Measurements from ENCODE around the gene TGOLN2.
"Not testable (repeated sequence)": the region's sequence is repeated elsewhere in the genome, so short reads cannot be mapped to it uniquely, and the experiment has no call there.

TGOLN2 gene

DNA sequence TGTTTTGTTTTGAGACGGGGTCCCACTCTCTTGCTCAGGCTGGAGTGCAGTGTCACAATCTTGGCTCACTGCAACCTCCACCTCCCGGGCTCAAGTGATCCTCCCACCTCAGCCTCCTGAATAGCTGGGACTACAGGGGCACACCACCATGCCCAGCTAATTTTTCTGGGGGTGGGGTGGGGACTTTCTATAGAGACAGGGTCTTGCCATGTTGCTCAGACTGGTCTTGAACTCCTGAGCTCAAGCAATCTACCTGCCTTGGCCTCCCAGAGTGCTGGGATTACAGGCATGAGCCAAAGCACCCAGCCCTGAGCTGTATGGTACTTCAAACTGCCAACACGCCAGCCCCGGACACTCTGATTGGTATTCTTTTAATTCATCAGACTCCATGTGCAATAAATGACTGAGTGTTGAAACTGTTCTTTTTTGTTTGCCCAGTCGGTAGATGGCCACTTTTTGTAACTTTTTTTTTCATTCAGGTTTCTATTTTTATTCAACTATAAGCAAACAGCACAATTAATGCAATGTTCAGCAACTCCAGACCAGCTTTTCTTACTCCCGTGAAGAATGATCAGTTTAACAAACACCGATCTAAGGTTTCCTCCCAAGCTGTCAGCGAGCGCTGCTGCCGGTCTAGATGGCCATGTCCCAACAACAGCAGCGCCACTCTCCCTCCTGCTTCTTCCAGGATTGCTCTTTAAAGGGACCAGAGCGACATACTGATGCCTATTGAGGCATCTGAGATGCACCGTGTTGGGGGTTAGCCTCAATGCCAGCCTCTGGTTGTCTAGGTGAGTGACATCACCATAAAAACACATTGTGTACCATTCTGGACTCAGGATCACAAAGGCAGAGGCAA lies 12.5 kb upstream of the TGOLN2 start:
- no peak for DNase-seq (ENCODE audit: low read depth in 2 of 2)

DNA sequence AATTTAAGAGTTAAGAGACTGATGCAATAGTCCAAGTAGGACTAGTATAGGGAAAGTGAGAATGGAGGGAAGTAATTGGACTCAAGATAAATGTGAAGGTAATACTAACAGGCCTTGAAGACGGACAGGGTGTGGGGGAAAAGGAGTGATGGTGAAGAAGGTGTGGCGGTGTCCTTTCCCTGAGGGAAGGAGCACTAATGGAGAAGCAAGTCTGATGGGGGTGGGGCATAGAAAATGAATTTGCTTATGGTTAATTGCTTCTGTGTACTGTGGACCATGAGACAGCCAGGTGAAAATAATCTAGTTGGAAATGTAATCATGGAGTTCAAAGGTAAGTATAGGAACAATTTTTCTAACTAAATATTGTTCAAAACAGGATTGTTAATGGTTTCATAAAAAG lies 7.1 kb upstream of the TGOLN2 start:
- no peak for DNase-seq (ENCODE audit: low read depth in 2 of 2)

DNA sequence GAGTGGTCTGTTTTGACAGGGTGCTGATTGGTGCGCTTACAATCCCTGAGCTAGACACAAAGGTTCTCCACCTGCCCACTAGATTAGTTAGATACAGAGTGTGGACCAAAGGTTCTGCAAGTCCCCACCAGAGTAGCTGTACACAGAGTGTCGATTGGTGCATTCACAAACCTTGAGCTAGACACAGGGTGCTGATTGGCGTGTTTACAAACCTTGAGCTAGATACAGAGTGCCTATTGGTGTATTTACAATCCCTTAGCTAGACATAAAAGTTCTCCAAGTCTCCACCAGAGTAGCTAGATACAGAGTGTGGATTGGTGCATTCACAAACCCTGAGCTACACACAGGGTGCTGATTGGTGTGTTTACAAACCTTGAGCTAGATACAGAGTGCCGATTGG lies 6.1 kb upstream of the TGOLN2 start:
- DNase-seq (ENCODE audit: low read depth in 2 of 2), result not testable (repeated sequence)

DNA sequence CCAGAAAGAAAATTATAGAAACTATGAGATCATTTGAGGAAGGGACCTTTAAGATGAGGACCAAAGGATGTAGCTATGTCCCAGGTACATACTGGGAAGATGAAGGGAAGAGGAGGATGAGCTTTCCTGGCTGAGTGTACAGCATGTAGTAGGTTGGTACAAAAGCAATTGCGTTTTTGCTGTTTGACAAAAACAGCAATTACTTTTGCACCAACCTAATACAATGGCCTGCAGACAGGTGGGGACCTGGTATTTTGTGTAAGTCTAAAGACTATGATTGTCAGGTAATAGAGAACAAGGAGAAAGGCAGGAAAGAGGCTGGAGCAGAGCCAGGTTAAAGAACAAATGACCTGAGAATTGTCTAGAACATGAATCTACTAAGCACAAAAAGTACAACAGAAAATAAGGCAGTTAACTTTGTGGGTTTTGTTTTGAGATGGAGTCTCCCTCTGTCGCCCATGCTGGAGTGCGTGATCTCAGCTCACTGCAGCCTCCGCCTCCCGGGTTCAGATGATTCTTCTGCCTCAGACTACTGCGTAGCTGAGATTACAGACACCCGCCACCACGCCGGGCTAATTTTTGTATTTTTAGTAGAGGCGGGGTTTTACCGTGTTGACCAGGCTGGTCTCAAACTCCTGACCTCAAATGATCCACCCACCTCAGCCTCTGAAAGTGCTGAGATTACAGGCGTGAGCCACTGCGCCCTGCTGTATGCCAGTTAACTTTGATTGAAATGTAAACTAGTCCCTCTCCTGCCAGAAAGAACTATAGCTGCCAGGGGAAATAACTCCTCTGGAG lies 3.2 kb upstream of the TGOLN2 start:
- DNase-seq (ENCODE audit: low read depth in 2 of 2), result no peak

DNA sequence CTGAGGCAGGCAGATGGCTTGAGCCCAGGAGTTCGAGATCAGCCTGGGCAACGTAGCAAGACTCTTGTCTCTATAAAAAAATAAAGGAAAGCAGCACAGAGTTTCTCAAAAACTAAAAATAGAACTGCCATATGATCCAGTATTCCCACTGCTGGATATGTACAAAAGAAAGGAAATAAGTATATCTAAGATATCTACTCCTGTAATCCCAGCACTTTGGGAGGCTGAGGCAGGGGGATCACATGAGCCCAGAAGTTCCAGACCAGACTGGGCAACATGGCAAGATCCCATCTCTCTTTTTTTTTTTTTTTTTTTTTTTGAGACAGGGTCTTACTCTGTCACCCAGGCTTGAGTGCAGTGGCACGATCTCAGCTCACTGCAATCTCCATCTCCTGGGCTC lies 1.9 kb upstream of the TGOLN2 start:
- not testable (repeated sequence) for DNase-seq (ENCODE audit: low read depth in 2 of 2)

DNA sequence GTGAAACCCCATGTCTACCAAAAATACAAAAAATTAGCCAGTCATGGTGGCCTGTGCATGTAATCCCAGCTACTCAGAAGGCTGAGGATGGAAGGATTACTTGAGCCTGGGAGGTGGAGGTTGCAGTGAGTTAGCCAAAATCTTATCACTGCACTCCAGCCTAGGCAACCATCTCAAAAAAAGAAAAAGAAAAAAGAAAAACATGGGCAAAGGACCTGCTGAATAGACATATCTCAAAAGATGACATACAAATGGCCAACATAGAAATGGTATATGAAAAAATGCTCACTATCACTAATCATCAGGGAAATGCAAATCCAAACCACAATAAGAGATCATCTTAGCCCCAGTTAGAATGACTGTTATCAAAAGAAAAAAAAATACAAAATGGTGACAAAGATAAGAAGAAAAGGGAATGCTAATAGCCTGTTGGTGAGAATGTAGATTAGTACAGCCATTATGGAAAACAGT lies 1.4 kb upstream of the TGOLN2 start:
- DNase-seq (ENCODE audit: low read depth in 2 of 2), result no peak

DNA sequence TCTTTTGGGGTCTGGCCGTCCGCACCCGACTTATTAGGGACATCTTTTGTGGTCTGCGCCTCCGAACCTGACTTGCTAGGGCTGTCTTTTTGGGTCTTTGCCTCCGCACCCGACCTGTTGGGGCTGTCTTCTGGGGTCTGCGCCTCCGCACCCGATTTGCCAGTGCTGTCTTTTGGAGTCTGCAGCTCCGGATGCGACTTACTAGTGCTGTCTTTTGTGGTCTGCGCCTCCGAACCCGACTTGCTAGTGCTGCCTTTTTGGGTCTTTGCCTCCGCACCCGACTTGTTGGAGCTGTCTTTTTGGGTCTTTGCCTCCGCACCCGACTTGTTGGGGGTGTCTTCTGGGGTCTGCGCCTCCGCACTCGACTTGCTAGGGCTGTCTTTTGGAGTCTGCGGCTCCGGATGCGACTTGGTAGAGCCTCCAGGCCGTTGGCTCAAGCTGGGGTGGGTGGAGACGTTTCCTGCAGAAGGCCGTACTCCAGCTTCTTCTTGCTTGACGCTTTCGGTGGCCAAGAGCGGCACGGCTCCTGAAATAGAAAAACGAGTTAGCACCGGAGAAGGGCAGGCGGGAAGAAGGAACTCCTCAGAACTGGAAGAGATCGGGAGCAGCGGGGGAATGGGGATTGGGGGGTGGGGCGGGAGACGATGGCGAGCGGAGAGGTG lies 498 bp downstream of the TGOLN2 start:
- DNase-seq (ENCODE audit: low read depth in 2 of 2), result no peak

DNA sequence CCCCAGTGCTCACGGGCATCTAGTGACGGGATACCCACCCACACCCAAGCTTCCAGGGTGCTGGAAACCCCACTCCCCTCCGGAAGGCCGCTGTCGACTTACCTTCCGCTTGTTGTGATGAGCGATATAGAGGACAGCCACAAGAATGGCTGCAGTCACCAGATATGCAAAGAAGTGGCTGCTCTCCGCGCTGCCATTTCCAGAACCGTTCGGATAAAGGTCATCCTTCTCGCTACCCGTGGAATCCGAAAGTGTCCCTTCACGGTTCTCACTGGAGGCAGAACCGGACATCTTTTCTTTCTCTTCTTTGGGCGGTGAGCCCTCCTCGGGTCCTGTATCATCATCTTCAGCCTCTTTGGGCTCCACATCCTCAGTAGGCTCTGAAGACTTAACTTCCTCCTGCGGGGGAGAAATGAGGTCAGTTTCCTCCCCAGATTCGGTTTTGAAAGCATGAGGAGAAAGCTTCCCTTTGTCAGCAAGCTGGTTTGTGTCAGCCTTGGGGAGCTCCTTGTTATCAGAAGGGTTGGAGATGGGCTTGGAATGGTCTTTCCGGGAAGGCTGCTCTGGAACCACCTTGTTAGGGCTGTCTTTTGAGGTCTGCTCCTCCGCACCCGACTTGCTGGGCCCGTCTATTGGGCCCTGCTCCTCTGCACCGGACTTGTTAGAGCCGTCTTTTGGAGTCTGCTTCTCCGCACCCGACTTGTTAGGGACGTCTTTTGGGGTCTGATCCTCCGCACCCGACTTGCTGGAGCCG lies 1.2 kb downstream of the TGOLN2 start:
- DNase-seq (ENCODE audit: low read depth in 2 of 2), result no peak

DNA sequence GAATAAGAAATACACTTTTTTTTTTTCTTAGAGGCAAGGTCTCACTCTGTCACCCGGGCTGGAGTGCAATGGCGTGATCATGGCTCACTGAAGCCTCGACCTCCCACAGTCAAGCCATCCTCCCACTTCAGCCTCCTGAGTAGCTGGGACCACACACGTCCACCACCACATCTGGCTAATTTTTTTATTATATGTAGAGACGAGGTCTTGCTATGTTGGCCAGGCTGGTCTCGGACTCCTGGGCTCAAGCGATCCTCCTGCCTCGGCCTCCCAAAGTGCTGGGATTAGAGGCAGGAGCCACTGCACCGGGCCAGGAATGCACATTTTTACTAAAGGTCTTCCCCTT lies 2.4 kb downstream of the TGOLN2 start:
- DNase-seq (ENCODE audit: low read depth in 2 of 2), result no peak

DNA sequence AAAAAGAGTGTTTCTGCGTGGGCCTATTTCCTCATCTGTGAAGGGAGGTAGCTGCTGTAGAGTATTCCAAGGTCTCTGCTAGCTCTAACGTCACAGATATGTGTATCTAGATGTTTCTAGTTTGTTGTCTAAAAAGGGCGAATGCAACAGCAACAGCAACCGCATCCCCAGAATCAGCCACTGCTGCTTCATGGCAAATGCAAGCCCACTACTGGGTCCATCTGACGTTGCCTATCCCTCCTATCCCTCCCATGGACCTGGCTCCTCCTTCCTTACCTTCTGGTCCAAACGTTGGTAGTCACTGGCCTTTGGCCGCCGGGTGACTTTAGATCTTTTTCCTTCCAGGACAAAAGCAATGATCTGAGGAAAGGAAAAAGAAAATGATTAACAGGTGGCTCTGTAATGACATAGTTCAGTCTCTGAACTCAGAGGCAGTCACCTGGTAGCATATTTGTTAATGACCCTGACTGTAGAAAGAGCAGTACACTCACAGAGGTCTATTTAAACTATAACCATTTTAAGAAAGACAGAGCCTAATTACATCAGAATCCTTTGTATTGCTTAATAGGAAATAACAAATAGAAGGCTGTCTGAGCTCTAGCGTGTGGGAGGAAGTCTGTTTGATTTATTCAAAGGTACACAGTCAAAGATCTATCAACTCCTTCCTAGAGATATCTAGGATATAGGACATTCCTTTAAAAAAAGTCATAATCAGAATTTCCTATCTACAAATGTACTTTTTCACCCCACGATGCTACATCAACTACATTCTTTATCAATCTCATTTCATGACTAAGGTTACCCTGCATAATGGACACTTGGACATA lies 2.9 kb downstream of the TGOLN2 start:
- DNase-seq (ENCODE audit: low read depth in 2 of 2), result no peak

DNA sequence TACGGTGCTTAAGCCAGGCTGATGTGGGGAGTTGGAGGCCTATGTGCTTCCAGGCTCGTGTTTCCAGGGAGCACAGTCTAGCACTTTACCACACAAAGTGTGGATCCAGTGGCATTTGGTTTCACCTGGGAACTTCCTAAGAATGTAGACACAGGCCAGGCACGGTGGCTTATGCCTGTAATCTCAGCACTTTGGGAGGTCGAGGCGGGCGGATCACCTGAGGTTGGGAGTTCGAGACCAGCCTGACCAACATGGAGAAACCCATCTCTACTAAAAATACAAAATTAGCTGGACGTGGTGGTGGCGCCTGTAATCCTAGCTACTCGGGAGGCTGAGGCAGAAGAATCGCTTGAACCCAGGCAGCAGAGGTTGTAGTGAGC lies 3.8 kb downstream of the TGOLN2 start:
- DNase-seq (ENCODE audit: low read depth in 2 of 2), result not testable (repeated sequence)

DNA sequence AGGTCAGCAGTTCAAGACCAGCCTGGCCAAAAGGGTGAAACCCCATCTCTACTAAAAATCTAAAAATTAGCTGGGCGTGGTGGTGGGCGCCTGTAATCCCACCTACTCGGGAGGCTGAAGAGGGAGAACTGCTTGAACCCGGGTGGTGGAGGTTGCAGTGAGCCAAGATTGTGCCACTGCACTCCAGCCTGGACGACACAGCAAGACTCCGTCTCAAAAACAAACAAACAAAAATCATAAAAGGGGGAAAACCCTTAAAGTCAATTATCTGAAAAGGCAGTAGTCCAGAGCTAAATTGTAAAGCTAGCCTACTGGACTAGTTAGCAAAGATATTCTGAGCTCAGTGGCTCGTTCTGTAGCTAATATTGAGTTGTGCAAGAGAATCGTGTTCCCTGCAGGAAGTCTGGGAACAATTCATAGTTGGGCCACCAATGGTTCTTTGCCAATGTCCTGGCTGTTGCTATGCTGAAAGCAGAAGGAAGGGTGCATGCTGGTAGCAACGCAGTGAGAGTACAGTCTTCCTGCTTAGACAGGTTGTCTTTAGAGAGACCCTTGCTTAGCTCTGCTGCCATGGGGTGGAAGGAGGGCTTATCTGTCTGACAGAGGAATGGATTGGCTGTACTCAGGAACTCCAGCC lies 4.3 kb downstream of the TGOLN2 start:
- no peak for DNase-seq (ENCODE audit: low read depth in 2 of 2)

DNA sequence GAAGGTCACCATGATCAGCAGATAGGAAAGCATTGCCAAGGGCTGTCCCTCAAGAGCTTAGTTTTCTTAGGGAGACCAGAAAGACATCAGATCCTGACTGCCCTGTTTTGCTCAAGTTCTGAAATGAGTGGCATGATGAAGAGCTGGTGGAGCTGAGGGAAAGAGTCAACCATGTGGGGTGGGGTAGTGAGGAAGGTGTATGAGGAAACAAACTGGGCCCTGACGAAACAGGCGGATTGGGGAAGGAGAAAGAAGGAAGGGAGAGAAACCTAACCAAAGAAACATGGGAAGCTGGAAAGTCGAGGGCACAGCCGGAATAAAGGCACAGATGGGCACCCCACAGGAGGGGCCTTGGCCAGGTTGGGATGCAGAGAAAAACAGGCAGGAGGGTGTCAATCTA lies 8.0 kb downstream of the TGOLN2 start:
- no peak for DNase-seq (ENCODE audit: low read depth in 2 of 2)

DNA sequence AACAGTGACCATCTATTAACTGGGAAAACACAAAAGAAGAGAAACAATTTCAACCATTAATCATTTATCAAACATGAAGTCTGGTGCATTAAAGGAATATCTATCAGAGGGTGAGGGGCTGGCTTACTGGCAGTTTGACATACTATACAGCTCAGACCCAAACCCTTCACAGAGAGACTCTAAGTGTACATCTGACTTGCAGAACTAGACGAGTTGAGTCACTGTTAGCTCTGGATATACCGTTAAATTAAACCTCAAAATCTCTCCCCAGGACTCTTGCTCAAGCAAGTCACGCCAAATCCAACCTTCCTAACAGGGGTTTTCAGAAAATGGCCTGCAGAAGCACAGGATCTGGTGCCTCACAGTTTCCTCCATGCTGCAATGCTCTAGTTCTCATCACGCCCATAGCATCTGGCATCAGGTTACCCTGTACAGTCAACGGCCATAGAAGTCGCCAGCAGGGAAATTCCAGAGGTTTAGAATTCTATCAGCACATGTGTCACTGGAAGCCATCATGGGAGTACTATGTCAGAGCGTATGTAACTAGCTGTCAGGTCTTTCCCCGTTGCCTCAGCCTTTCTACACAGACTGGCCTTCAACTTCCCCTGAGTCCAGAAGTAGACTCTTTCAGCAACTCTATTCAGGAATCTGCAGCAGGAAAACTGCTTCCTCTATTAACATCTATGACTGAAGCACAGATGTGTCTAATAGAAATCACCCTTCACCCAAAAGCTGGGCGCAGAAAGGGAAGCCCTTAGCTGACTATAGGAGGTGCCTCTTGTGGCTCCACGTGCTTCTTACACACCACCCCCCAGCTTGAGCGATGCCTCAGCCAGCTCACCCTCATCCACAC lies 9.3 kb downstream of the TGOLN2 start:
- DNase-seq (ENCODE audit: low read depth in 2 of 2), result no peak

DNA sequence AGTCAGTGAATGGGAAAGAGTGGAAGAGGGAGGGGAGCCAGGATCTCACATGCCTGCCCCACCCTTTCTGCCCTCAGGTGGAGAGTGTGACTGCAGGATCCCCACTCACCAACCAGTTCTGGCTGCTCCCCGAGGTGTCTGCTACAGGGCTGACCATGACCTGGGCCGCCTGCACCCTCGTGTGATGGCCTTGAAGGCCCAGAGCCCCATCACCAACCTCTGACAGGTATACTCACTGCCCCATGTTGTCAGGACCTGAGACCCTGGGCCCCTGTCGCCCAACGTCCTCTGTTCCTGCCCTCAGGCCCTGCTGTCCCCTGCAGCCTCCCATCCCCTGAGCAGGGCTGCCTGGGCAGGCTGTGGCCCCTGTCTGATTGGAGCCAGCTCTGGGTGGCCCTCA lies 11.9 kb downstream of the TGOLN2 start:
- not testable (repeated sequence) for DNase-seq (ENCODE audit: low read depth in 2 of 2)

DNA sequence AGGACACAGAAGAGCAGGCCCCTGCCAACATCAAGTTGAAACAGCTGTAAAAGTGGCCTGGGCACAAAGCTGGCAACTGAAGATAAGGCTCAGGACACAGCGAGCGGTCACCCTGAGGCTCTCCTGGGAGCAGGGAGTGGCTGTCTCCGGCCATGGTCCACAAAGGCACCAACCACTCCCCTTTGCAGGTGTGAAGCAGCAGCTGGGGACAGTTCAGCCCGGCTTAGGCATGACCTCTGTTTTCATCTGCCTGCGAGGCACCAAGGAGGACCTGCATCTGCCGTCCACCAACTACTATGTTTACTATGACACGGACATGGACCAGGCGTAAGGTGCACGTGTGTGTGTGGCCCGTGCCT lies 12.9 kb downstream of the TGOLN2 start:
- no peak for DNase-seq (ENCODE audit: low read depth in 2 of 2)

DNA sequence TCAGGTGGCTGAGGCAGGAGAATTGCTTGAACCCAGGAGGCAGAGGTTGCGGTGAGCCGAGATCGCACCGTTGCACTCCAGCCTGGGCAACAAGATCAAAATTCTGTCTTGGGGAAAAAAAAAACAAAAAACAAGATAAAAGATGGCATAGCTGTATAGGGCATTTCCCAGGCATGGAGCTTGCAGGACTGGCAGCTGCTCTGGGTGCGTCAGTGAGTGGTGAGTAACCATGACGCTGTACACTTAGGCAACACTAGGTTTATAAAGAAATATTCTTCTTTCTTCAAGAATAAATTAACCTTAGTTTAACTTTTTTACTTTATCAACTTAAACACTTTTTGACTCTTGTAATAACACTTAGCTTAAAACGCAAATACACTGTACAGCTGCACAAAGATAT lies 15.4 kb downstream of the TGOLN2 start:
- DNase-seq (ENCODE audit: low read depth in 2 of 2), result no peak

DNA sequence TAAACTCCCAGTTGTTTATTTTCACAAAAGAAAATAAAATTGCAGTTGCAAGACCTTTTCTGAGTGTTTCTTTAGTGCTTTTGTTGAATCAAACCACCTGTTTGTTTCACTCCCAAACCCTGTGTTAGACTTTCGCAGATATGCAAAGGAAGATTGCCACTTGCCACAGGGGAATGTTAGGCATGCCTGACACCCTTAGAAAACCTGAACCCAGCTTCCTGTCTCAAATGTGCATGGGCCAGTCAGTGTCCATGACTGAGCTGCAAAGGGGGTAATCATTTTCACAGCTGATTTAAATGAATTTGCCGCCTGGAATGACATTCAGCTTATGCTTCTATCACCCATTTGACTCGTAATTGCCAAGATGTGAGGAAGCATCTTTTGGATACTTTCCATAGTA lies 17.5 kb downstream of the TGOLN2 start:
- DNase-seq (ENCODE audit: low read depth in 2 of 2), result no peak

DNA sequence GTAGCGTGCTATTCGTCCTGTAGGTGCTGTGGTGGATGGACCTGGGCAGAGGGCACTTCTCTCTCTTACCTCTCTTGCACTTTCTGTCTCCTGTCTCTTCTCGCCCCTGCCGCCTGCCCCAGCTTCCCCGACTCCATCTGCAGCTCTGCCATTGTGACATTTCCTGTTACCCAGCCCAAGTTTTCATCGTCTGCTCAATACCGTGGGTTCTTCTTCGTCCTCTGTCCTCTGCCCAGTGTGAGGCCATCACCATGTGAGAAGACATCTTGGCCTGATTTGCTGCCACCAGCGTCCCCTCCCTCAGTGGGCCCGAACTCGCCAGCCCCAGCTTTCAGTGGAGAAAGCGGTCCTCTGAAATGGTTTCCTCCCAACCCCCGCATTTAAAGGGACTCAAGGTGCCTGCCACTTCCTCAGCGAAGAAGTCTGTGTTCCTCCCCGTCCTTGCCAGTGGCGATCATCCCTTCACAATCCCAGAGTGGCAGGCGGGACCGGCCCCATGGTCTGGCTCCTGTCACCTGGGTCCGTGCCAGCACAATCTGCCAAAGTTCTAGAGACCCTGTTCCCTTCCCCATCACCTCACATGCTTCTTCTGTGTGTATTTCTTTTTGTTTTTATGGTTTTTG lies 18.0 kb downstream of the TGOLN2 start:
- no peak for DNase-seq (ENCODE audit: low read depth in 2 of 2)
